Panc1 (cell line): ENCODE measurements around the gene ATP8B3. TPM values are rescaled to one million over a fixed set of nuclear protein-coding genes. Genes with fewer than 3 reads are reported as not detected.

Experiments used
- ATAC-seq: fragments of 200-7000 bp; cut with Tn5 transposase; 2 replicates; pipeline ENCODE4 v1.9.1; 2020; ENCODE audit warnings: mild to moderate bottlenecking, moderate library complexity
- BruUV-seq: library from RNA; stranded (reverse); fragments of 400-500 nt; replicated peaks from 2 replicates; lab custom pipeline; 2021; lab: Mats Ljungman, UMichigan
- CTCF ChIA-PET: fragments of 300-600 bp; sonication (Branson Sonifier 250); formaldehyde crosslinking; loops from one replicate; lab custom pipeline; 2022; ENCODE audit warnings: antibody characterized with exemption; lab: Charles Lee
- POLR2A ChIA-PET: fragments of 300-600 bp; sonication (Branson Sonifier 250); formaldehyde crosslinking; loops from one replicate; lab custom pipeline; 2022; ENCODE audit warnings: antibody characterized with exemption; lab: Charles Lee
- DNase-seq: peaks from one replicate; pipeline ENCODE4 v3.0.0-alpha.2; 2010; ENCODE audit warnings: low read depth, low spot score
- H3K27ac ChIP-seq: 2 replicates; pipeline ENCODE4 v1.5.1; 2011; ENCODE audit warnings: mild to moderate bottlenecking, low read length, inconsistent platforms
- H3K27me3 ChIP-seq: fragments of 200-500 bp; sonication (Bioruptor generic); 2 replicates; pipeline ENCODE4 v1.6.0; 2014; ENCODE audit warnings: low read length, inconsistent platforms; ENCODE audit not compliant: control insufficient read depth, insufficient read depth
- H3K36me3 ChIP-seq: fragments of 200-500 bp; sonication (Bioruptor generic); 2 replicates; pipeline ENCODE4 v1.5.1; 2014; ENCODE audit warnings: inconsistent platforms, mild to moderate bottlenecking, low read length, moderate library complexity; ENCODE audit not compliant: control insufficient read depth, insufficient read depth
- H3K4me1 ChIP-seq: 2 replicates; pipeline ENCODE4 v1.5.1; 2011; ENCODE audit warnings: inconsistent platforms, mild to moderate bottlenecking, low read length, moderate library complexity; ENCODE audit not compliant: control insufficient read depth, insufficient read depth
- H3K4me3 ChIP-seq, 2 experiments: 2 replicates each; pipeline ENCODE4 v1.5.1; 2011 to 2012; ENCODE audit warnings: low read depth in 2 of 2, low read length in 2 of 2, mild to moderate bottlenecking in 2 of 2, inconsistent platforms in 1 of 2, moderate library complexity in 1 of 2
- H3K9me3 ChIP-seq: fragments of 200-500 bp; sonication (Bioruptor generic); 2 replicates; pipeline ENCODE4 v1.5.1; 2014; ENCODE audit warnings: low read depth, mild to moderate bottlenecking, inconsistent platforms, low read length, moderate library complexity; ENCODE audit not compliant: control insufficient read depth, insufficient read depth
- POLR2AphosphoS5 ChIP-seq: IDR thresholded peaks from 2 replicates; pipeline ENCODE4 v1.6.1; 2012; ENCODE audit warnings: mild to moderate bottlenecking, low read depth, low read length, moderate library complexity
- SIN3A ChIP-seq: IDR thresholded peaks from 2 replicates; pipeline ENCODE4 v1.6.1; 2012; ENCODE audit warnings: low read depth, mild to moderate bottlenecking, low read length, moderate library complexity, borderline replicate concordance; ENCODE audit not compliant: insufficient read depth
- TCF7L2 ChIP-seq: IDR thresholded peaks from 2 replicates; pipeline ENCODE4 v1.6.1; 2011; ENCODE audit warnings: mild to moderate bottlenecking, low read depth, low read length, inconsistent platforms
- in situ Hi-C: cut with HindIII; loops from 2 replicates; pipeline ENCODE4 v1.10.0; 2016; ENCODE audit warnings: low sequenced_read_pairs, low pct_unique_long_range_greater_than_20kb
- intact Hi-C: fragments of 100-400 bp; cut with micrococcal nuclease; formaldehyde crosslinking; loops from one replicate; pipeline ENCODE4 v1.10.0; 2022; ENCODE audit not compliant: unreplicated experiment
- total RNA-seq: library from RNA; stranded (reverse); gene quantifications from one replicate; pipeline ENCODE4 v1.2.1, GENCODE V29; 2021; ENCODE audit not compliant: unreplicated experiment
- TF ChIP-seq, protein P1 (sequence below): fragments of 450-650 bp; IDR thresholded peaks from 2 replicates; pipeline ENCODE4 v1.5.1; 2017; ENCODE audit warnings: mild to moderate bottlenecking
- TF ChIP-seq, protein P2 (sequence below), 2 experiments: IDR thresholded peaks; 2 replicates each; pipeline ENCODE4 v1.6.1; 2011 to 2012; ENCODE audit warnings: low read depth in 2 of 2, control low read depth in 1 of 2, low read length in 1 of 2, mild to moderate bottlenecking in 1 of 2, moderate library complexity in 1 of 2; ENCODE audit not compliant: insufficient read depth in 1 of 2

ATP8B3 gene
- total RNA-seq, 1 experiment from 2014 or later: 67.7 TPM

DNA sequence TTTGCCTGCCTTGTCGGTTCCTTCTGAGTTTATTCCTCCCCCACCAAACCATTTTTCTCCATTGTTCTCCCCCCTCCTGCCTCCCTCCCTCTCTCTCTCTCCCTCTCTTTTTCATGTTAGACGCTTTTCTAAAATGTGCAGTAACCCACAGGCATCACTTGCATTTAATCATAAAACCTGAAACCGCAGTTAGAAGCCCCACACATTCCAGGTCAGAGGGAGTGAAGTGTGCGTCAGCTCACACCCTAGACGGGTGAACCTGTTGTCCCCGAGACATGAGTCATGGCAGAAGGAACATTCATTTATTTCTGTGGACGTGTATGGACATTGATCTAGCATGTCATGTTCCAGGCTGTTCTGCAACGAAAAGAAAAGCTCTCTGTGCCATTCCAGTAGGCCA, 38.9 kb downstream of the ATP8B3 start:
- intact Hi-C loops: no loop called here
- Histone ChIP-seq H3K27ac (peak overlapping the region; percentile 39), H3K4me3 (no peak overlapping the region), H3K27me3 (no peaks in the 10 kb centered on the region), H3K4me1 (peaks cover 13% of the 10 kb centered on the region), H3K36me3 (no peaks in the 10 kb centered on the region; the same call in 1 of the 2 replicates), H3K9me3 (no peaks in the 10 kb centered on the region)
- in situ Hi-C loops: no loop called here
- ChIA-PET CTCF (no interaction called here), POLR2A (no interaction called here)
- no TSS peak for BruUV-seq
- ATAC-seq (no peak), DNase-seq (no peak)
- TF ChIP-seq TCF7L2 (no peak), POLR2AphosphoS5 (no peak), SIN3A (no peak)
- TF ChIP-seq, protein P1, sequence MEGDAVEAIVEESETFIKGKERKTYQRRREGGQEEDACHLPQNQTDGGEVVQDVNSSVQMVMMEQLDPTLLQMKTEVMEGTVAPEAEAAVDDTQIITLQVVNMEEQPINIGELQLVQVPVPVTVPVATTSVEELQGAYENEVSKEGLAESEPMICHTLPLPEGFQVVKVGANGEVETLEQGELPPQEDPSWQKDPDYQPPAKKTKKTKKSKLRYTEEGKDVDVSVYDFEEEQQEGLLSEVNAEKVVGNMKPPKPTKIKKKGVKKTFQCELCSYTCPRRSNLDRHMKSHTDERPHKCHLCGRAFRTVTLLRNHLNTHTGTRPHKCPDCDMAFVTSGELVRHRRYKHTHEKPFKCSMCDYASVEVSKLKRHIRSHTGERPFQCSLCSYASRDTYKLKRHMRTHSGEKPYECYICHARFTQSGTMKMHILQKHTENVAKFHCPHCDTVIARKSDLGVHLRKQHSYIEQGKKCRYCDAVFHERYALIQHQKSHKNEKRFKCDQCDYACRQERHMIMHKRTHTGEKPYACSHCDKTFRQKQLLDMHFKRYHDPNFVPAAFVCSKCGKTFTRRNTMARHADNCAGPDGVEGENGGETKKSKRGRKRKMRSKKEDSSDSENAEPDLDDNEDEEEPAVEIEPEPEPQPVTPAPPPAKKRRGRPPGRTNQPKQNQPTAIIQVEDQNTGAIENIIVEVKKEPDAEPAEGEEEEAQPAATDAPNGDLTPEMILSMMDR: no peak
- TF ChIP-seq, protein P2, sequence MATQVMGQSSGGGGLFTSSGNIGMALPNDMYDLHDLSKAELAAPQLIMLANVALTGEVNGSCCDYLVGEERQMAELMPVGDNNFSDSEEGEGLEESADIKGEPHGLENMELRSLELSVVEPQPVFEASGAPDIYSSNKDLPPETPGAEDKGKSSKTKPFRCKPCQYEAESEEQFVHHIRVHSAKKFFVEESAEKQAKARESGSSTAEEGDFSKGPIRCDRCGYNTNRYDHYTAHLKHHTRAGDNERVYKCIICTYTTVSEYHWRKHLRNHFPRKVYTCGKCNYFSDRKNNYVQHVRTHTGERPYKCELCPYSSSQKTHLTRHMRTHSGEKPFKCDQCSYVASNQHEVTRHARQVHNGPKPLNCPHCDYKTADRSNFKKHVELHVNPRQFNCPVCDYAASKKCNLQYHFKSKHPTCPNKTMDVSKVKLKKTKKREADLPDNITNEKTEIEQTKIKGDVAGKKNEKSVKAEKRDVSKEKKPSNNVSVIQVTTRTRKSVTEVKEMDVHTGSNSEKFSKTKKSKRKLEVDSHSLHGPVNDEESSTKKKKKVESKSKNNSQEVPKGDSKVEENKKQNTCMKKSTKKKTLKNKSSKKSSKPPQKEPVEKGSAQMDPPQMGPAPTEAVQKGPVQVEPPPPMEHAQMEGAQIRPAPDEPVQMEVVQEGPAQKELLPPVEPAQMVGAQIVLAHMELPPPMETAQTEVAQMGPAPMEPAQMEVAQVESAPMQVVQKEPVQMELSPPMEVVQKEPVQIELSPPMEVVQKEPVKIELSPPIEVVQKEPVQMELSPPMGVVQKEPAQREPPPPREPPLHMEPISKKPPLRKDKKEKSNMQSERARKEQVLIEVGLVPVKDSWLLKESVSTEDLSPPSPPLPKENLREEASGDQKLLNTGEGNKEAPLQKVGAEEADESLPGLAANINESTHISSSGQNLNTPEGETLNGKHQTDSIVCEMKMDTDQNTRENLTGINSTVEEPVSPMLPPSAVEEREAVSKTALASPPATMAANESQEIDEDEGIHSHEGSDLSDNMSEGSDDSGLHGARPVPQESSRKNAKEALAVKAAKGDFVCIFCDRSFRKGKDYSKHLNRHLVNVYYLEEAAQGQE (IDR thresholded peaks at IDR 0.05; ENCODE audit: insufficient read depth in 1 of 2, low read depth in 2 of 2, low read length in 1 of 2): no peak

DNA sequence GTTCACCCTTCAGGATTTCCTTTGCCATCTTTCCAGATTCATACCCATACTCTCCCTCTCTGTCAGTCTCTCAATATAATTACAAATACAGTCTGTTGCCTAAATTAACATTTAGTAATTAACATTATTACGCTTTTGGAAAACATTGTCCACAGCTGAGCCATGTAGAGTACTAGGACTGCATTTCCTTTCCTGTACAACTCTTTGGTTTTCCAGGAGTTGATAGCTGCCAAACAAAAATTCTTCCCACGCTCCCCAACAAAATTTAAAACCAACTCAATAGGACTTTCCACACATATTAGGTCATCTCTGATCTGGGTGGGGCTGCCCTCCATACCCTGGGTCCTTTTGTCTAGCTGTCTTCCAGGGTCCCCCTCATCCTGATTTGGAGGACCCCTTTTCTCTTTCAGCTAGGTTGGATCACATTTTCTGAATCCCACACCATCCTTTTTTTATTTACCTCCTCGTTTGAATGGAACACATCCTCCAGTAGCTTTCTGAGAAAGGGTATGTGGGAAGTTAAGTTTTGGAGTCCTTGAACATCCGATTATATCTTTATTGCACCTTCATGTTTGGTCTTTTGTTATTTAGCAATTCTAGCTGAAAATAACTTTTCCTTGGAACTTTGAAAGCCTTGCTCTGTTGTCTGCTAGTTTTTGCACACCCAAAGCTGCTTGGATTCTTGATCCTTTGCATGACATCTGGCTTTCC, 41.1 kb downstream of the ATP8B3 start:
- Histone ChIP-seq H3K9me3 (no peaks in the 10 kb centered on the region), H3K27me3 (no peaks in the 10 kb centered on the region), H3K36me3 (no peaks in the 10 kb centered on the region; the same call in 1 of the 2 replicates), H3K4me3 (no peak overlapping the region), H3K27ac (no peak overlapping the region), H3K4me1 (peaks cover 24% of the 10 kb centered on the region)
- intact Hi-C loops (no loop called here), in situ Hi-C loops (no loop called here)
- DNase-seq (no peak), ATAC-seq (no peak)
- BruUV-seq: TSS peak; percentile 16
- ChIA-PET CTCF (no interaction called here), POLR2A (interaction anchor here (0.8 kb wide), 1 partner anchor 10 kb away, joined by 3 read pairs; no protein-coding TSS in a partner anchor)
- TF ChIP-seq TCF7L2 (no peak), SIN3A (no peak), POLR2AphosphoS5 (no peak)
- TF ChIP-seq, protein P2 (IDR thresholded peaks at IDR 0.05; ENCODE audit: insufficient read depth in 1 of 2, low read depth in 2 of 2, low read length in 1 of 2): no peak
- TF ChIP-seq, protein P1: no peak
